Measurements from ENCODE around the gene IFT122.
"Not testable (repeated sequence)": the region's sequence is repeated elsewhere in the genome, so short reads cannot be mapped to it uniquely, and the experiment has no call there.

- TF ChIP-seq CTCF (conservative IDR thresholded peaks at IDR 0.05; ENCODE audit: low read length); EZH2phosphoT487 (IDR thresholded peaks at IDR 0.05; ENCODE audit: borderline replicate concordance, low read depth, low read length): not testable (repeated sequence)
Observed at GRCh38 chr3:129391583-129391982, 48.4 kb upstream of the IFT122 start.
